ENCODE measurements around the gene PALMD. TPM values are rescaled to one million over a fixed set of nuclear protein-coding genes. Genes with fewer than 3 reads are reported as not detected.
A peak's percentile ranks its signal among the peaks of the same experiment; 100 is the strongest.

PALMD gene
- total RNA-seq, 2 donors from 2014 or later: 17.8 to 18.2 TPM

GRCh38 chr1:99680270-99680669, 34.4 kb downstream of the PALMD start:
- intact Hi-C loops (cut with DNase I): no loop called here
- Histone ChIP-seq H3K4me1 (replicated peaks) (no peaks in the 10 kb centered on the region), H3K4me3 (no peak overlapping the region), H3K9me3 (no peaks in the 10 kb centered on the region), H3K27ac (no peak overlapping the region), H3K36me3 (no peaks in the 10 kb centered on the region), H3K27me3 (replicated peaks; ENCODE audit: insufficient read depth) (no peaks in the 10 kb centered on the region)
- 71% methylated on average over 1 of the region's 1 CpG for WGBS
- no peak for DNase-seq (ENCODE audit: low spot score)
- TF ChIP-seq POLR2AphosphoS5 (IDR thresholded peaks at IDR 0.05): no peak
- TF ChIP-seq CTCF (IDR thresholded peaks at IDR 0.05): no peak
- TF ChIP-seq POLR2A (IDR thresholded peaks at IDR 0.05): no peak

DNA sequence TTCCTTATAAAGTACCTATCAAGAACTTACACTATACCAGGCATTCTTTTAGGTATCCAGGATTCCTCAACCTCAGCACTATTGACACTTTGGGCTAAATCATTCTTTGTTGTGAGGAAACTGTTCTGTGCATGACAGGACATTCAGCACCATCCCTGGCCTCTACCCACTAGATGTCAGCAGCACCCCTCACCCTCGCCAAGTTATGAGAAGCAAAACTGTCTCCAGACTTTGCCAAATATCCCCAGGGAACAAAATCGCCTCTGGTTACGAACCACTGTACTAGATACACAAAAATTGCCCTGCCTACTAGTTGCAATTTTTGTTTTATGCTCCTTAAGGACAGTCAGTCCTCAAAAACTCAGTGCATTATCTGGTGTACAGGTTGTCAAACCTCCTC, 35.7 kb downstream of the PALMD start:
- Histone ChIP-seq H3K27ac (no peak overlapping the region), H3K4me1 (replicated peaks) (no peaks in the 10 kb centered on the region), H3K27me3 (replicated peaks; ENCODE audit: insufficient read depth) (no peaks in the 10 kb centered on the region), H3K36me3 (no peaks in the 10 kb centered on the region), H3K4me3 (no peak overlapping the region), H3K9me3 (no peaks in the 10 kb centered on the region)
- intact Hi-C loops (cut with DNase I): no loop called here
- TF ChIP-seq CTCF (IDR thresholded peaks at IDR 0.05) (no peak), POLR2AphosphoS5 (IDR thresholded peaks at IDR 0.05) (no peak), POLR2A (IDR thresholded peaks at IDR 0.05) (no peak)
- WGBS: 86% methylated on average over 3 of the region's 3 CpGs
- DNase-seq (ENCODE audit: low spot score): no peak

DNA sequence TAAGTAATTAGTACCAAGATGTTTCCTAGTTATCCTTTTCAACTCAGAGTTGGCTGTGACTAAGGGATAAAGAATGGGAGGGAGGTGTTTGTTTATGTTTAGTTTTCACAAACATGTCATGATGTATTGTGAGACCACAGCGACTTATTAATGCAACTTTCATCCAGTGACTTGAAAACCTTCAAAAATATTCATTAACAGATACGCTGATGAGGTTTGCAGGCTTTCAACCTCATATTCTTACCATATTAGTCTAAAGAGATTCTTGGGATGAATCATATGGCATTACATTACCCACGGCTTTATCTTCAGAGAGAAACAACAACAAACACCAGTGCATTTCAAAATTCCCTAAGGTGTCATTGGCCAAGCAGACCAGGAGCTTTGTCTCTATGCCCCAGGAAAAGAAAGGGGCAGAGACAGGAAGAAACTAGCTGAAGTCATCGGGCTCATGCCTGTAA, 36.4 kb downstream of the PALMD start:
- intact Hi-C loops (cut with DNase I): no loop called here
- TF ChIP-seq POLR2AphosphoS5 (IDR thresholded peaks at IDR 0.05) (no peak), POLR2A (IDR thresholded peaks at IDR 0.05) (no peak), CTCF (IDR thresholded peaks at IDR 0.05) (no peak)
- Histone ChIP-seq H3K27me3 (replicated peaks; ENCODE audit: insufficient read depth) (no peaks in the 10 kb centered on the region), H3K9me3 (no peaks in the 10 kb centered on the region), H3K4me3 (no peak overlapping the region), H3K27ac (no peak overlapping the region), H3K36me3 (no peaks in the 10 kb centered on the region), H3K4me1 (replicated peaks) (no peaks in the 10 kb centered on the region)
- no peak for DNase-seq (ENCODE audit: low spot score)
- WGBS: 85% methylated on average over 4 of the region's 4 CpGs

- DNase-seq (ENCODE audit: low spot score): peak; percentile 63
- 24% methylated on average over 6 of the region's 6 CpGs for WGBS
- Histone ChIP-seq H3K4me3 (no peak overlapping the region), H3K4me1 (replicated peaks) (no peaks in the 10 kb centered on the region), H3K9me3 (no peaks in the 10 kb centered on the region), H3K27ac (no peak overlapping the region), H3K36me3 (no peaks in the 10 kb centered on the region), H3K27me3 (replicated peaks; ENCODE audit: insufficient read depth) (no peaks in the 10 kb centered on the region)
- intact Hi-C loops (cut with DNase I): no loop called here
- TF ChIP-seq POLR2AphosphoS5 (IDR thresholded peaks at IDR 0.05): peak; percentile 37
- no peak for TF ChIP-seq POLR2A (IDR thresholded peaks at IDR 0.05)
- TF ChIP-seq CTCF (IDR thresholded peaks at IDR 0.05): peak; percentile 20 to 52 (median 30)
Measured at GRCh38 chr1:99685516-99686180, 39.7 kb downstream of the PALMD start.

GRCh38 chr1:99691175-99691574, 45.3 kb downstream of the PALMD start:
- no peak overlapping the region for H3K27ac ChIP-seq

More at GRCh38 chr1:99691175-99691574, 45.3 kb downstream of the PALMD start:
- intact Hi-C loops (cut with DNase I): no loop called here
- Histone ChIP-seq H3K36me3 (no peaks in the 10 kb centered on the region), H3K9me3 (no peaks in the 10 kb centered on the region), H3K27me3 (replicated peaks; ENCODE audit: insufficient read depth) (no peaks in the 10 kb centered on the region), H3K4me1 (replicated peaks) (no peaks in the 10 kb centered on the region), H3K4me3 (no peak overlapping the region)
- WGBS: 80% methylated on average over 2 of the region's 2 CpGs
- no peak for DNase-seq (ENCODE audit: low spot score)
- TF ChIP-seq POLR2A (IDR thresholded peaks at IDR 0.05) (no peak), POLR2AphosphoS5 (IDR thresholded peaks at IDR 0.05) (no peak), CTCF (IDR thresholded peaks at IDR 0.05) (no peak)

Measured in prostate gland (tissue), 2 donors.